B cell (primary cell): ENCODE measurements around the gene ERCC2. TPM values are rescaled to one million over a fixed set of nuclear protein-coding genes. Genes with fewer than 3 reads are reported as not detected.

Experiments used
- ATAC-seq: fragments of 200-7000 bp; cut with Tn5 transposase; one replicate; pipeline ENCODE4 v1.10.0; 2021; ENCODE audit warnings: low read depth, mild to moderate bottlenecking, moderate number of reproducible peaks, moderate library complexity
- CTCF ChIA-PET: fragments of 350-600 bp; sonication (Branson Sonifier 250); formaldehyde crosslinking; loops from one replicate; lab custom pipeline; 2021; ENCODE audit warnings: antibody characterized with exemption, inconsistent platforms; lab: Charles Lee
- POLR2A ChIA-PET: fragments of 350-600 bp; sonication (Branson Sonifier 250); formaldehyde crosslinking; loops from one replicate; lab custom pipeline; 2021; ENCODE audit warnings: antibody characterized with exemption; lab: Charles Lee
- DNase-seq: peaks from one replicate; pipeline ENCODE4 v3.0.0; 2013
- H2AFZ ChIP-seq: 2 replicates; pipeline ENCODE4 v1.6.1; 2012; ENCODE audit warnings: mild to moderate bottlenecking, low read depth, low read length; ENCODE audit not compliant: insufficient read depth, poor library complexity, severe bottlenecking
- H3K27ac ChIP-seq, 2 donors: 1 replicate in 1 of 2; 2 replicates in 1 of 2; pipeline ENCODE4 v1.5.1; 2012 to 2013; ENCODE audit warnings: low read length in 2 of 2, mild to moderate bottlenecking in 2 of 2, moderate library complexity in 1 of 2
- H3K27me3 ChIP-seq, 4 experiments: fragments of 200-600 bp in 1 of 4; sonication (generic) in 1 of 4; replicated peaks in 1 of 4; 1 replicate in 2 of 4; 2 replicates in 2 of 4; pipeline versions ENCODE4 v1.6.1 to v1.7.0; 2013 to 2016; ENCODE audit warnings: low read length in 3 of 4, mild to moderate bottlenecking in 2 of 4, mixed read lengths in 1 of 4, moderate library complexity in 1 of 4; ENCODE audit not compliant: insufficient read depth in 4 of 4, control insufficient read depth in 3 of 4; ENCODE audit errors: control extremely low read depth in 1 of 4
- H3K36me3 ChIP-seq, 2 experiments: replicated peaks in 1 of 2; 1 replicate in 1 of 2; 2 replicates in 1 of 2; pipeline versions ENCODE4 v1.6.1 to v1.7.1; 2013; ENCODE audit warnings: low read length in 1 of 2; ENCODE audit not compliant: insufficient read depth in 2 of 2, control insufficient read depth in 1 of 2; ENCODE audit errors: control extremely low read depth in 1 of 2, extremely low read depth in 1 of 2
- H3K4me1 ChIP-seq, 2 donors: fragments of 200-600 bp in 1 of 2; sonication (generic) in 1 of 2; 1 replicate in 1 of 2; 2 replicates in 1 of 2; pipeline versions ENCODE4 v1.5.1 to v1.6.1; 2013 to 2017; ENCODE audit warnings: low read length in 2 of 2; ENCODE audit not compliant: control insufficient read depth in 2 of 2, insufficient read depth in 2 of 2
- H3K4me2 ChIP-seq: replicated peaks from 2 replicates; pipeline ENCODE3; 2012; ENCODE audit warnings: mild to moderate bottlenecking, low read depth, low read length; ENCODE audit not compliant: poor library complexity, severe bottlenecking
- H3K4me3 ChIP-seq, 5 experiments: fragments of 200-600 bp in 1 of 5; sonication (generic) in 1 of 5; 1 replicate in 3 of 5; 2 replicates in 2 of 5; pipeline versions ENCODE4 v1.5.1 to v1.7.0; 2011 to 2016; ENCODE audit warnings: low read length in 4 of 5, mild to moderate bottlenecking in 4 of 5, low read depth in 2 of 5, control low read depth in 1 of 5, moderate library complexity in 1 of 5; ENCODE audit not compliant: insufficient read depth in 1 of 5; ENCODE audit errors: control extremely low read depth in 1 of 5, extremely low read depth in 1 of 5
- H3K79me2 ChIP-seq: fragments of 200-600 bp; sonication (generic); one replicate; pipeline ENCODE4 v1.6.0; 2016; ENCODE audit warnings: low read length; ENCODE audit not compliant: control insufficient read depth, insufficient read depth
- H3K9ac ChIP-seq: fragments of 200-600 bp; sonication (generic); 2 replicates; pipeline ENCODE4 v1.6.1; 2017; ENCODE audit warnings: mild to moderate bottlenecking, low read length, moderate library complexity
- H3K9me3 ChIP-seq, 3 donors: one replicate each; pipeline versions ENCODE4 v1.6.1 to v1.7.1; 2013; ENCODE audit warnings: low read length in 2 of 3; ENCODE audit not compliant: control insufficient read depth in 2 of 3, insufficient read depth in 1 of 3; ENCODE audit errors: control extremely low read depth in 1 of 3
- H4K20me1 ChIP-seq: 2 replicates; pipeline ENCODE4 v1.6.0; 2012; ENCODE audit warnings: mild to moderate bottlenecking, low read length; ENCODE audit not compliant: insufficient read depth, control insufficient read depth, poor library complexity, severe bottlenecking
- H3K27ac Mint-ChIP-seq: one replicate; pipeline ENCODE4 v1.8.0; 2021; ENCODE audit warnings: mixed read lengths
- H3K27me3 Mint-ChIP-seq: one replicate; pipeline ENCODE4 v1.8.0; 2021; ENCODE audit warnings: mixed read lengths
- H3K4me1 Mint-ChIP-seq: one replicate; pipeline ENCODE4 v1.8.0; 2021; ENCODE audit warnings: mixed read lengths
- H3K4me3 Mint-ChIP-seq: one replicate; pipeline ENCODE4 v1.8.0; 2021; ENCODE audit warnings: mixed read lengths
- H3K9me3 Mint-ChIP-seq: one replicate; pipeline ENCODE4 v1.8.0; 2022; ENCODE audit warnings: mixed read lengths; ENCODE audit not compliant: insufficient read depth
- EZH2 ChIP-seq: IDR thresholded peaks from 2 replicates; pipeline ENCODE4 v1.6.1; 2012; ENCODE audit warnings: borderline replicate concordance, low read depth, mild to moderate bottlenecking, moderate library complexity, low read length; ENCODE audit not compliant: insufficient read depth, poor library complexity, severe bottlenecking
- WGBS: methylation state at CpG from one replicate; pipeline ENCODE4 v1.1.5; 2013; ENCODE audit warnings: missing lambda C conversion rate; ENCODE audit not compliant: insufficient coverage; 5-methylcytosine and 5-hydroxymethylcytosine counted together
- intact Hi-C: fragments of 100-400 bp; cut with micrococcal nuclease; formaldehyde crosslinking; loops from one replicate; pipeline ENCODE4 v1.10.0; 2022
- polyA plus RNA-seq: library from polyadenylated mRNA; depleted of rRNA; stranded (reverse); fragments of >200 nt; gene quantifications from 2 replicates; pipeline ENCODE4 v1.2.3, GENCODE V29; 2012
- total RNA-seq, 2 donors: library from RNA; stranded (reverse); fragments of 120-200 nt in 1 of 2; gene quantifications; 1 replicate in 1 of 2; 2 replicates in 1 of 2; pipeline versions ENCODE4 v1.2.3 to v1.2.4, GENCODE V29; 2013 to 2022
- TF ChIP-seq, protein P1 (sequence below): fragments of 200-600 bp; IDR thresholded peaks from one replicate; pipeline ENCODE4 v1.8.0; 2022; ENCODE audit warnings: antibody characterized with exemption, mild to moderate bottlenecking

ERCC2 gene
- total and polyA plus RNA-seq, 2 donors (not counting 1 experiment from before 2014, with no cell fraction given) = 20.8 to 26.5 TPM

DNA sequence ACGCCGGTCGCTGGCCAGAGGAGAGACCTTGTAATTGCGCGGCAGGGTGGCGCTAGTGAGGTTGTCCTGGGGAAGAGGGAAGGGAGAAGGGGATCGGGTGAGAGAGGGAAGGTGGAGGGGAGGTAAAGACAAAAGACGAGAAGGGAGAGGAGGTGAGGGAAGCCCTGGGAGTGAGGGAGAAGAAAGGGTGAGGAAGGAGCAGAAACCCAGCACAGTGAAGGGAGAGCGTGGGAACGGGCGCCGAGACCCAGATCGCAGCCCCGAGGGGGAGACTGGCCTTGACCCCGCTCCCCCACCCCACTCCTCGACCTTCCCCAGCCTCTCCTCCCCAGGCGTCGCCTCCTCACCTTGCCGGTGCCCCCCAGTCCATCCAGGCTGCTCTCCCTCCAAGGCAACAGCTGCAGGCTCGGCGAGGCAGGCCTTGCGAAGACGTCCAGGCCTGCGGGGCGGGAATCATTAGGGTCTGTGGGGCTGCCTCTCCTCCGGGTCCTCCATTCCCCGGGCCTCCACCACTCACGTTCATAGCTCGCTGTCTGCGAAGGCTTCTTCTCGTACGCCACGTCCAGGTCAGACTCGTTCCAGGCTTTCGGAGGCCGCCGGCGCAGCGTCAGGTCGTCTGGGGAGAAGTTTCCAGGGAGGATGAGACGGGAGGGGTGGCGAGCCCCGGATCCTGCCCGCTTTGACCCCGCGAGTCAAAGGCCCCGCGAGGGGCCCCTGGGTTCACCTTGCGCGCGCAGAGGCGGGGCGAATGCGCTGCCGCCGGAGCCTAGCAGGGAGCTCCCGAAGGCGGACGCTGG is 25.6 kb upstream of the ERCC2 start:
- no peaks in the 10 kb centered on the region for H3K79me2 ChIP-seq
- H4K20me1 ChIP-seq = no peaks in the 10 kb centered on the region
- H3K9me3 Mint-ChIP-seq = no peaks in the 10 kb centered on the region
- H3K4me1 Mint-ChIP-seq = peaks cover 11% of the 10 kb centered on the region
- no peaks in the 10 kb centered on the region for H3K36me3 ChIP-seq
- peaks cover 26% of the 10 kb centered on the region for H3K27me3 Mint-ChIP-seq
- TF ChIP-seq, protein P1, sequence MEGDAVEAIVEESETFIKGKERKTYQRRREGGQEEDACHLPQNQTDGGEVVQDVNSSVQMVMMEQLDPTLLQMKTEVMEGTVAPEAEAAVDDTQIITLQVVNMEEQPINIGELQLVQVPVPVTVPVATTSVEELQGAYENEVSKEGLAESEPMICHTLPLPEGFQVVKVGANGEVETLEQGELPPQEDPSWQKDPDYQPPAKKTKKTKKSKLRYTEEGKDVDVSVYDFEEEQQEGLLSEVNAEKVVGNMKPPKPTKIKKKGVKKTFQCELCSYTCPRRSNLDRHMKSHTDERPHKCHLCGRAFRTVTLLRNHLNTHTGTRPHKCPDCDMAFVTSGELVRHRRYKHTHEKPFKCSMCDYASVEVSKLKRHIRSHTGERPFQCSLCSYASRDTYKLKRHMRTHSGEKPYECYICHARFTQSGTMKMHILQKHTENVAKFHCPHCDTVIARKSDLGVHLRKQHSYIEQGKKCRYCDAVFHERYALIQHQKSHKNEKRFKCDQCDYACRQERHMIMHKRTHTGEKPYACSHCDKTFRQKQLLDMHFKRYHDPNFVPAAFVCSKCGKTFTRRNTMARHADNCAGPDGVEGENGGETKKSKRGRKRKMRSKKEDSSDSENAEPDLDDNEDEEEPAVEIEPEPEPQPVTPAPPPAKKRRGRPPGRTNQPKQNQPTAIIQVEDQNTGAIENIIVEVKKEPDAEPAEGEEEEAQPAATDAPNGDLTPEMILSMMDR = no peak
- TF ChIP-seq EZH2 = no peak
- H3K27ac Mint-ChIP-seq = no peak overlapping the region
- no peak for DNase-seq
- no peaks in the 10 kb centered on the region for H3K9me3 ChIP-seq
- ChIA-PET CTCF (no interaction called here), POLR2A (no interaction called here)
- no peak for ATAC-seq
- no peak overlapping the region for H3K4me2 ChIP-seq
- intact Hi-C loops = no loop called here
- H3K9ac ChIP-seq = no peak overlapping the region
- no peak overlapping the region for H3K4me3 Mint-ChIP-seq
- no peak overlapping the region for H3K27ac ChIP-seq
- peaks cover 9 to 13% of the 10 kb centered on the region in 2 donors for H3K4me1 ChIP-seq
- H2AFZ ChIP-seq = no peak overlapping the region
- WGBS = 33% methylated on average over 55 of the region's 59 CpGs
- H3K27me3 ChIP-seq = peaks cover 0 to 25% (median 14%) of the 10 kb centered on the region in 4 experiments
- no peak overlapping the region for H3K4me3 ChIP-seq
